ENCODE data around the gene MAL.

- TF ChIP-seq EZH2 (IDR thresholded peaks at IDR 0.05; ENCODE audit: insufficient read depth, poor library complexity, severe bottlenecking): no peak
- TF ChIP-seq EZH2phosphoT487 (IDR thresholded peaks at IDR 0.05; ENCODE audit: insufficient read depth, low read depth): no peak
These were observed 2.3 kb upstream of the MAL start for GRCh38 chr2:95023222-95023597.
